Ishikawa (cell line): ENCODE measurements around the gene TNP2.

Experiments
- CEBPB ChIP-seq: IDR thresholded peaks from 2 replicates; pipeline ENCODE4 v1.6.1; 2012
- EGR1 ChIP-seq: IDR thresholded peaks from 2 replicates; pipeline ENCODE4 v1.6.1; 2012
- EP300 ChIP-seq: IDR thresholded peaks from 2 replicates; pipeline ENCODE4 v1.6.1; 2012; ENCODE audit warnings: borderline replicate concordance
- FOXM1 ChIP-seq: IDR thresholded peaks from 2 replicates; pipeline ENCODE4 v1.6.1; 2012; ENCODE audit warnings: low read depth, borderline replicate concordance
- NFIC ChIP-seq: IDR thresholded peaks from 2 replicates; pipeline ENCODE4 v1.6.1; 2012
- TAF1 ChIP-seq: IDR thresholded peaks from 2 replicates; pipeline ENCODE4 v1.6.1; 2012; ENCODE audit warnings: low read depth, mild to moderate bottlenecking
- TCF12 ChIP-seq: IDR thresholded peaks from 2 replicates; pipeline ENCODE4 v1.6.1; 2012; ENCODE audit warnings: low read depth
- TEAD4 ChIP-seq: IDR thresholded peaks from 2 replicates; pipeline ENCODE4 v1.6.1; 2012
- YY1 ChIP-seq: IDR thresholded peaks from 2 replicates; pipeline ENCODE4 v1.6.1; 2012; ENCODE audit warnings: low read depth
- ZBTB7A ChIP-seq: IDR thresholded peaks from 2 replicates; pipeline ENCODE4 v1.6.1; 2012; ENCODE audit warnings: low read depth
- TF ChIP-seq, protein P1 (sequence below): IDR thresholded peaks from 2 replicates; pipeline ENCODE4 v1.6.1; 2012; ENCODE audit warnings: low read depth, mild to moderate bottlenecking
- TF ChIP-seq, protein P2 (sequence below): IDR thresholded peaks from 2 replicates; pipeline ENCODE4 v1.6.1; 2012
- TF ChIP-seq, protein P3 (sequence below): IDR thresholded peaks from 2 replicates; pipeline ENCODE4 v1.6.1; 2012

DNA sequence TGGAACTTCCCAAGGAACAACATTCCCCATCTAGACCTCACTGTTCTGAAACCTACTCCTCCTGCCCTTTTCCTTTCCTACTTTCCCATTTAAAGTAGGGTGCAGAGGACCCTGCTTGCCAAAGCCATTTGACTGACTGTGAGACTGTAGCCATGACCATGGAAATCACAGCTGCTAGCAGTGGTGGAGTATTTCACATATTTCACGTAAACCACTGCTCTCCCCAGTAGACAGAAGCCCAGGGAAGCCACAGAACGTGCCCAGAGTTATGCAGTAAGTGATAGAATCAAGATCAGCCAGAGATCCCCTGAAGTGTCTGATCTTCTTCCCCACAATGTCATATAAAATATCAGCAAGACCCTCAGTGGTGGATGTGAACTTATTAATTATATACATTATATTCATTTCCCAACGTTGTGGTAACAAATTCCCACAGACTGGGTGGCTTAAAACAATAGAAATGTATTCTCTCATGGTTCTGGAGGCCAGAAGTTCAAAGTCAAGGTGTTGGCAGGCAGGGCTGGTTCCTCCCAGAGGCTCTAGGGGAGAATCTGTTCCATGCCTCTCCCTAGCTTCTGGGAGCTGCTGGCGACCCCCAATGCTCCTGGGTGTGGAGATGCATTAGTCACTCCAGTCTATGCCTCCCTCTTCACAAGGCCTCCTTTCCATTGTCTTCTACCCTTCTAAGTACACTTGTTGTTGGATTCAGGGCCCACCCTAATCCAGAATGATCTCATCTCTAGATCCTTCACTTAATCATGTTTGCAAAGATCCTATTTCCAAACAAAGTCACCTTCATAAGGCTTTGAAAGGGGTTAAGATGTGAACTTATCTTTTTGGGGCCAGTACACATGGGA lies 32.7 kb upstream of the TNP2 start:
- TF ChIP-seq YY1 (no peak), ZBTB7A (no peak), TCF12 (no peak), EGR1 (no peak), FOXM1 (no peak), TAF1 (no peak), TEAD4 (no peak), EP300 (no peak), NFIC (no peak), CEBPB (no peak)
- TF ChIP-seq, protein P1, sequence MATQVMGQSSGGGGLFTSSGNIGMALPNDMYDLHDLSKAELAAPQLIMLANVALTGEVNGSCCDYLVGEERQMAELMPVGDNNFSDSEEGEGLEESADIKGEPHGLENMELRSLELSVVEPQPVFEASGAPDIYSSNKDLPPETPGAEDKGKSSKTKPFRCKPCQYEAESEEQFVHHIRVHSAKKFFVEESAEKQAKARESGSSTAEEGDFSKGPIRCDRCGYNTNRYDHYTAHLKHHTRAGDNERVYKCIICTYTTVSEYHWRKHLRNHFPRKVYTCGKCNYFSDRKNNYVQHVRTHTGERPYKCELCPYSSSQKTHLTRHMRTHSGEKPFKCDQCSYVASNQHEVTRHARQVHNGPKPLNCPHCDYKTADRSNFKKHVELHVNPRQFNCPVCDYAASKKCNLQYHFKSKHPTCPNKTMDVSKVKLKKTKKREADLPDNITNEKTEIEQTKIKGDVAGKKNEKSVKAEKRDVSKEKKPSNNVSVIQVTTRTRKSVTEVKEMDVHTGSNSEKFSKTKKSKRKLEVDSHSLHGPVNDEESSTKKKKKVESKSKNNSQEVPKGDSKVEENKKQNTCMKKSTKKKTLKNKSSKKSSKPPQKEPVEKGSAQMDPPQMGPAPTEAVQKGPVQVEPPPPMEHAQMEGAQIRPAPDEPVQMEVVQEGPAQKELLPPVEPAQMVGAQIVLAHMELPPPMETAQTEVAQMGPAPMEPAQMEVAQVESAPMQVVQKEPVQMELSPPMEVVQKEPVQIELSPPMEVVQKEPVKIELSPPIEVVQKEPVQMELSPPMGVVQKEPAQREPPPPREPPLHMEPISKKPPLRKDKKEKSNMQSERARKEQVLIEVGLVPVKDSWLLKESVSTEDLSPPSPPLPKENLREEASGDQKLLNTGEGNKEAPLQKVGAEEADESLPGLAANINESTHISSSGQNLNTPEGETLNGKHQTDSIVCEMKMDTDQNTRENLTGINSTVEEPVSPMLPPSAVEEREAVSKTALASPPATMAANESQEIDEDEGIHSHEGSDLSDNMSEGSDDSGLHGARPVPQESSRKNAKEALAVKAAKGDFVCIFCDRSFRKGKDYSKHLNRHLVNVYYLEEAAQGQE = no peak
- TF ChIP-seq, protein P2, sequence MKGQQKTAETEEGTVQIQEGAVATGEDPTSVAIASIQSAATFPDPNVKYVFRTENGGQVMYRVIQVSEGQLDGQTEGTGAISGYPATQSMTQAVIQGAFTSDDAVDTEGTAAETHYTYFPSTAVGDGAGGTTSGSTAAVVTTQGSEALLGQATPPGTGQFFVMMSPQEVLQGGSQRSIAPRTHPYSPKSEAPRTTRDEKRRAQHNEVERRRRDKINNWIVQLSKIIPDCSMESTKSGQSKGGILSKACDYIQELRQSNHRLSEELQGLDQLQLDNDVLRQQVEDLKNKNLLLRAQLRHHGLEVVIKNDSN = no peak
- TF ChIP-seq, protein P3, sequence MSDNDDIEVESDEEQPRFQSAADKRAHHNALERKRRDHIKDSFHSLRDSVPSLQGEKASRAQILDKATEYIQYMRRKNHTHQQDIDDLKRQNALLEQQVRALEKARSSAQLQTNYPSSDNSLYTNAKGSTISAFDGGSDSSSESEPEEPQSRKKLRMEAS = no peak
